IMR-90 (cell line): ENCODE measurements around the gene NUDCD2. TPM values are rescaled to one million over a fixed set of nuclear protein-coding genes. Genes with fewer than 3 reads are reported as not detected.

Experiments
- ATAC-seq: fragments of 200-7000 bp; cut with Tn5 transposase; 2 replicates; pipeline ENCODE4 v1.9.1; 2020; ENCODE audit warnings: low read depth, mild to moderate bottlenecking, moderate library complexity
- BruUV-seq: library from RNA; stranded (reverse); fragments of 400-500 nt; replicated peaks from 2 replicates; lab custom pipeline; 2021; lab: Mats Ljungman, UMichigan
- CTCF ChIA-PET: fragments of 300-600 bp; formaldehyde crosslinking; extraction: SDS; loops from one replicate; lab custom pipeline; 2021; ENCODE audit warnings: antibody characterized with exemption; lab: Yijun Ruan, JAX
- POLR2A ChIA-PET: fragments of 300-600 bp; sonication (Branson Sonifier 250); formaldehyde crosslinking; loops from one replicate; lab custom pipeline; 2022; ENCODE audit warnings: antibody characterized with exemption; ENCODE audit not compliant: unreplicated experiment; lab: Charles Lee
- DNase-seq: peaks from one replicate; pipeline ENCODE4 v3.0.0; 2013
- H2AFZ ChIP-seq: replicated peaks from 2 replicates; pipeline ENCODE3; 2013; ENCODE audit warnings: low read length, mild to moderate bottlenecking; ENCODE audit not compliant: poor library complexity
- H2AK5ac ChIP-seq: 2 replicates; pipeline ENCODE4 v1.6.1; 2013; ENCODE audit warnings: low read depth, low read length, inconsistent platforms
- H2AK9ac ChIP-seq: replicated peaks from 2 replicates; pipeline ENCODE3; 2013; ENCODE audit warnings: mild to moderate bottlenecking, low read depth, low read length, moderate library complexity; ENCODE audit not compliant: poor library complexity
- H2BK120ac ChIP-seq: 2 replicates; pipeline ENCODE4 v1.6.1; 2013; ENCODE audit warnings: low read depth, low read length, inconsistent platforms
- H2BK15ac ChIP-seq: 3 replicates; pipeline ENCODE4 v1.6.1; 2013; ENCODE audit warnings: low read depth, low read length, inconsistent platforms
- H2BK20ac ChIP-seq: 2 replicates; pipeline ENCODE4 v1.6.1; 2013; ENCODE audit warnings: low read depth, mild to moderate bottlenecking, inconsistent platforms, low read length, moderate library complexity
- H2BK5ac ChIP-seq: 2 replicates; pipeline ENCODE4 v1.6.1; 2013; ENCODE audit warnings: mild to moderate bottlenecking, low read depth, low read length, inconsistent platforms; ENCODE audit not compliant: poor library complexity, severe bottlenecking
- H3K14ac ChIP-seq: replicated peaks from 2 replicates; pipeline ENCODE4 v1.6.1; 2013; ENCODE audit warnings: low read depth, low read length, inconsistent platforms
- H3K18ac ChIP-seq: 2 replicates; pipeline ENCODE4 v1.6.1; 2013; ENCODE audit warnings: low read depth, low read length, control low read depth
- H3K23ac ChIP-seq: 2 replicates; pipeline ENCODE4 v1.6.1; 2013; ENCODE audit warnings: low read depth, low read length, inconsistent platforms
- H3K27ac ChIP-seq: 2 replicates; pipeline ENCODE4 v1.5.1; 2013; ENCODE audit warnings: mild to moderate bottlenecking, control low read depth, low read length; ENCODE audit not compliant: insufficient read depth
- H3K27me3 ChIP-seq: 2 replicates; pipeline ENCODE4 v1.6.1; 2013; ENCODE audit warnings: low read length; ENCODE audit not compliant: control insufficient read depth, insufficient read depth
- H3K36me3 ChIP-seq: 2 replicates; pipeline ENCODE4 v1.6.1; 2013; ENCODE audit warnings: low read length, mixed read lengths; ENCODE audit not compliant: control insufficient read depth, insufficient read depth
- H3K4ac ChIP-seq: 2 replicates; pipeline ENCODE4 v1.6.1; 2013; ENCODE audit warnings: low read depth, low read length, inconsistent platforms
- H3K4me1 ChIP-seq: 2 replicates; pipeline ENCODE4 v1.6.1; 2013; ENCODE audit warnings: low read length, mixed read lengths; ENCODE audit not compliant: control insufficient read depth, insufficient read depth
- H3K4me2 ChIP-seq: 2 replicates; pipeline ENCODE4 v1.6.1; 2013; ENCODE audit warnings: low read depth, mild to moderate bottlenecking, control low read depth, low read length, moderate library complexity
- H3K4me3 ChIP-seq: 2 replicates; pipeline ENCODE4 v1.5.1; 2013; ENCODE audit warnings: low read depth, mild to moderate bottlenecking, control low read depth, low read length, moderate library complexity; ENCODE audit not compliant: insufficient read depth
- H3K56ac ChIP-seq: 2 replicates; pipeline ENCODE4 v1.6.1; 2013; ENCODE audit warnings: low read length, inconsistent platforms; ENCODE audit not compliant: insufficient read depth; ENCODE audit errors: extremely low read depth
- H3K79me1 ChIP-seq, 2 experiments: 2 replicates each; pipeline ENCODE4 v1.6.1; 2013; ENCODE audit warnings: low read length in 2 of 2, inconsistent platforms in 1 of 2, low read depth in 1 of 2
- H3K9ac ChIP-seq: 2 replicates; pipeline ENCODE4 v1.6.1; 2013; ENCODE audit warnings: low read depth, low read length, control low read depth
- H3K9me1 ChIP-seq: 2 replicates; pipeline ENCODE4 v1.6.1; 2013; ENCODE audit warnings: low read length, inconsistent platforms; ENCODE audit not compliant: insufficient read depth
- H3K9me3 ChIP-seq: 2 replicates; pipeline ENCODE4 v1.6.1; 2013; ENCODE audit warnings: low read length; ENCODE audit not compliant: control insufficient read depth, insufficient read depth
- H4K20me1 ChIP-seq: 2 replicates; pipeline ENCODE4 v1.6.1; 2013; ENCODE audit warnings: low read length, inconsistent platforms; ENCODE audit not compliant: insufficient read depth
- H4K5ac ChIP-seq: 2 replicates; pipeline ENCODE4 v1.6.1; 2013; ENCODE audit warnings: mild to moderate bottlenecking, low read depth, low read length, control low read depth
- H4K8ac ChIP-seq, 2 experiments: 2 replicates each; pipeline ENCODE4 v1.6.1; 2013; ENCODE audit warnings: low read depth in 2 of 2, low read length in 2 of 2, control low read depth in 1 of 2, inconsistent platforms in 1 of 2
- H4K91ac ChIP-seq: 2 replicates; pipeline ENCODE4 v1.6.1; 2013; ENCODE audit warnings: low read depth, low read length, inconsistent platforms; ENCODE audit not compliant: insufficient read depth
- BHLHE40 ChIP-seq: fragments of 150-350 bp; IDR thresholded peaks from 2 replicates; pipeline ENCODE4 v1.6.1; 2016; ENCODE audit warnings: mild to moderate bottlenecking, low read depth, low read length
- CEBPB ChIP-seq: IDR thresholded peaks from 2 replicates; pipeline ENCODE4 v1.6.1; 2012; ENCODE audit warnings: low read depth, low read length, improper control_type of control experiment
- CHD1 ChIP-seq: IDR thresholded peaks from 2 replicates; pipeline ENCODE4 v1.6.1; 2012; ENCODE audit warnings: low read depth, low read length, improper control_type of control experiment
- CTCF ChIP-seq: conservative IDR thresholded peaks from 2 replicates; pipeline ENCODE4 v1.5.1; 2012; ENCODE audit warnings: mild to moderate bottlenecking, low read depth, low read length, improper control_type of control experiment
- ELK1 ChIP-seq: fragments of 150-350 bp; IDR thresholded peaks from 2 replicates; pipeline ENCODE4 v1.6.1; 2016; ENCODE audit warnings: low read depth, mild to moderate bottlenecking, low read length, moderate library complexity, borderline replicate concordance
- FOS ChIP-seq: fragments of 150-350 bp; IDR thresholded peaks from 2 replicates; pipeline ENCODE4 v1.6.1; 2016; ENCODE audit warnings: low read depth, low read length
- MAFK ChIP-seq: IDR thresholded peaks from 2 replicates; pipeline ENCODE4 v1.6.1; 2012; ENCODE audit warnings: low read depth, low read length, improper control_type of control experiment
- MAZ ChIP-seq: IDR thresholded peaks from 2 replicates; pipeline ENCODE4 v1.6.1; 2012; ENCODE audit warnings: low read depth, mild to moderate bottlenecking, low read length, improper control_type of control experiment, moderate library complexity, borderline replicate concordance
- MXI1 ChIP-seq: IDR thresholded peaks from 2 replicates; pipeline ENCODE4 v1.6.1; 2012; ENCODE audit warnings: low read depth, mild to moderate bottlenecking, low read length, moderate library complexity, borderline replicate concordance
- NFE2L2 ChIP-seq: fragments of 150-350 bp; IDR thresholded peaks from 2 replicates; pipeline ENCODE4 v1.6.1; 2016; ENCODE audit warnings: low read depth, mild to moderate bottlenecking, low read length
- POLR2A ChIP-seq: IDR thresholded peaks from 2 replicates; pipeline ENCODE4 v1.6.1; 2012; ENCODE audit warnings: mild to moderate bottlenecking, low read depth, low read length
- RAD21 ChIP-seq: IDR thresholded peaks from 2 replicates; pipeline ENCODE4 v1.6.1; 2012; ENCODE audit warnings: low read length, improper control_type of control experiment
- RCOR1 ChIP-seq: IDR thresholded peaks from 2 replicates; pipeline ENCODE4 v1.6.1; 2012; ENCODE audit warnings: mild to moderate bottlenecking, low read length, improper control_type of control experiment; ENCODE audit not compliant: insufficient replicate concordance
- RFX5 ChIP-seq: IDR thresholded peaks from 2 replicates; pipeline ENCODE4 v1.8.0; 2012; ENCODE audit warnings: low read depth, mild to moderate bottlenecking, low read length, moderate library complexity
- SMC3 ChIP-seq: fragments of 150-350 bp; IDR thresholded peaks from 2 replicates; pipeline ENCODE4 v1.6.1; 2016; ENCODE audit warnings: low read depth, mild to moderate bottlenecking, antibody characterized with exemption, low read length, moderate library complexity
- WGBS, 2 experiments: methylation state at CpG; one replicate each; pipeline versions ENCODE4 v1.1.5 to v1.1.7; 2013; ENCODE audit warnings: missing lambda C conversion rate in 2 of 2; ENCODE audit not compliant: insufficient read length in 1 of 2; ENCODE audit errors: extremely low coverage in 2 of 2; 5-methylcytosine and 5-hydroxymethylcytosine counted together
- dilution Hi-C: fragments of 300-500 bp; cut with HindIII; formaldehyde crosslinking; loops from one replicate; pipeline ENCODE4 v1.14.3; 2018; ENCODE audit warnings: low sequenced_read_pairs; ENCODE audit not compliant: unreplicated experiment
- in situ Hi-C: fragments of 300-500 bp; cut with MboI; formaldehyde crosslinking; loops from 3 replicates; pipeline ENCODE4 v1.14.3; 2019; ENCODE audit warnings: low sequenced_read_pairs, inconsistent platforms, mixed read lengths
- intact Hi-C: fragments of 100-400 bp; cut with micrococcal nuclease; formaldehyde crosslinking; loops from 2 replicates; pipeline ENCODE4 v1.10.0; 2022
- polyA plus RNA-seq, 3 experiments: library from polyadenylated mRNA; depleted of rRNA; stranded (reverse); fragments of >200 nt; gene quantifications; 2 replicates each; pipeline ENCODE4 v1.2.3, GENCODE V29; 2012; ENCODE audit warnings: low replicate concordance in 1 of 3
- total RNA-seq: library from RNA; depleted of rRNA; stranded (reverse); fragments of >200 nt; gene quantifications from 2 replicates; pipeline ENCODE4 v1.2.3, GENCODE V29; 2012
- TF ChIP-seq, protein P1 (sequence below): fragments of 150-350 bp; IDR thresholded peaks from 2 replicates; pipeline ENCODE4 v1.6.1; 2017; ENCODE audit warnings: mild to moderate bottlenecking, antibody characterized with exemption, low read length, low read depth

Gene NUDCD2
- total and polyA plus RNA-seq, 2 of the 4 experiments (the other 2 are of a cell fraction), result 3.0 to 3.5 TPM

GRCh38 chr5:163447875-163448274 lies 12.0 kb downstream of the NUDCD2 start:
- Histone ChIP-seq H2BK5ac (no peak overlapping the region), H3K36me3 (peaks cover 33% of the 10 kb centered on the region), H2BK120ac (no peak overlapping the region), H3K4ac (no peak overlapping the region), H3K14ac (no peak overlapping the region), H3K79me1 (peaks cover 5 to 12% of the 10 kb centered on the region in 2 experiments; a peak in 3 of 4 replicates), H3K4me3 (no peak overlapping the region), H4K91ac (no peak overlapping the region), H3K4me2 (no peak overlapping the region), H3K23ac (no peak overlapping the region), H4K5ac (no peak overlapping the region), H2AK9ac (no peak overlapping the region), H2AK5ac (no peak overlapping the region), H3K9me3 (no peaks in the 10 kb centered on the region), H4K20me1 (no peaks in the 10 kb centered on the region), H3K56ac (no peak overlapping the region), H2BK15ac (no peak overlapping the region), H2BK20ac (no peak overlapping the region), H3K9me1 (no peaks in the 10 kb centered on the region), H4K8ac (no peak overlapping the region), H3K27me3 (no peaks in the 10 kb centered on the region), H3K18ac (no peak overlapping the region), H3K4me1 (no peaks in the 10 kb centered on the region), H2AFZ (no peak overlapping the region), H3K9ac (no peak overlapping the region), H3K27ac (no peak overlapping the region)
- ATAC-seq (no peak), DNase-seq (no peak)
- in situ Hi-C loops, result no loop called here
- dilution Hi-C loops, result no loop called here
- WGBS, 2 experiments, result no CpG with 5 or more reads among the region's 3 CpGs
- POLR2A ChIA-PET, result no interaction called here
- BruUV-seq, result no TSS peak
- no peak for TF ChIP-seq FOS
- no peak for TF ChIP-seq CTCF
- no peak for TF ChIP-seq ELK1
- no peak for TF ChIP-seq CHD1
- TF ChIP-seq MAZ, result no peak
- no peak for TF ChIP-seq NFE2L2
- no peak for TF ChIP-seq RFX5
- no peak for TF ChIP-seq MAFK
- TF ChIP-seq POLR2A, result no peak
- no peak for TF ChIP-seq SMC3
- no peak for TF ChIP-seq MXI1
- TF ChIP-seq BHLHE40, result no peak
- TF ChIP-seq, protein P1, sequence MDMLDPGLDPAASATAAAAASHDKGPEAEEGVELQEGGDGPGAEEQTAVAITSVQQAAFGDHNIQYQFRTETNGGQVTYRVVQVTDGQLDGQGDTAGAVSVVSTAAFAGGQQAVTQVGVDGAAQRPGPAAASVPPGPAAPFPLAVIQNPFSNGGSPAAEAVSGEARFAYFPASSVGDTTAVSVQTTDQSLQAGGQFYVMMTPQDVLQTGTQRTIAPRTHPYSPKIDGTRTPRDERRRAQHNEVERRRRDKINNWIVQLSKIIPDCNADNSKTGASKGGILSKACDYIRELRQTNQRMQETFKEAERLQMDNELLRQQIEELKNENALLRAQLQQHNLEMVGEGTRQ, result no peak
- TF ChIP-seq RAD21, result no peak
- no peak for TF ChIP-seq RCOR1
- TF ChIP-seq CEBPB, result no peak
- intact Hi-C loops, result no loop called here
- CTCF ChIA-PET, result no interaction called here
